ENCODE results near the gene CMTM3.

CMTM3 gene

DNA sequence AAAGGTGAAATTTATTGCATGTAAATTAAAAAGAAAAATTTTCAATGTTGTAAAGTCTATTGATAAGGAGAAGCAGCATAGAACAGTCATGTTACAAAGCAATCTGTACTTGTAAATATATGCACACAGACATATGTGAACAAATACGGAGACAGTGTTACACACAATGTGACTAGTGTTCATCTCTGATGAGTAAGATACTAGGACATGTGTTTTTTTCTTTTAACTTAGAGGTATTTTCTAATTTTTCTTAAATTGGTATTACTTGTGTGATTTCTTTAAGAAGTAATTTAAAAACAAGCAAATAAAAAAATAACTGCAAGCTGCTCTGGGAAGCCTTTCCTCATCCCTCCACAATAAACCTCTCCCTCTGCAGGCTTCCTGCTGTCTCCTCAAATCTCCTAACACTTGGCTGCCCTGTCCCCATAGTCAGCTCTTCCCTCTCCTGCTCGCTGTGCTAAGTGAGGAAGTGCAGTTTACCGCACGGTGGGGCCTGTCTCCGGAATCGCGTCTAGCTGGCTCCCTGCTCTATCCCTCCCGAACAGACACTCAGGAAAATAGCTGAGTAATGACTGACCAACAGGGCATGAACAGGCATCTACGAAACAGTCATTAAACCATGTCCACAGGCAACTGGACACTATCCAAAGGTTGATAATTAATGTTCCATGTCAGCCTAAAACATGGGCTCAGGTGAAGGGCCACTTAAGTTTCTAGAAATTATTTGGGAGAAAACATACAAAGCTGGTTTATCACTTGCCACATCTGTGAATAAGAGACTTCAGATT, 56.1 kb downstream of the CMTM3 start:
- peak in 48 of 56 donors; percentile 3 to 69 (median 35) for DNase-seq

DNA sequence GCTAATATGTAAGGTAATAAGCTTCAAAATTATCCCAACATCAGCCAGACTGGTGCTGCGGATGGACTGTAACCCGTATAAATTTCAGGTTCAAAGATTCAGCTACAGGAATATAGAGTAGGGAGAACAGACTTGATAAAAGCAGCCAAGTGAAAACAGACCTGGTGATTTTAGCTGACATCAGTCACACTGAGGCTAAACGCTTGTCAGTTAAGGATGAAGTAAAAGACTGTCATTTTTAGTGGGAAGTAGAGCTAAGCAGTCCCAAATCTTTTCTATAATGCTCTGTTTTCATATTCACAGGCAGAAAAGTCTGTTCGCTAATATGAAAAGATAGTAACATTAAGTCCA, 56.7 kb downstream of the CMTM3 start:
- no peak for DNase-seq

DNA sequence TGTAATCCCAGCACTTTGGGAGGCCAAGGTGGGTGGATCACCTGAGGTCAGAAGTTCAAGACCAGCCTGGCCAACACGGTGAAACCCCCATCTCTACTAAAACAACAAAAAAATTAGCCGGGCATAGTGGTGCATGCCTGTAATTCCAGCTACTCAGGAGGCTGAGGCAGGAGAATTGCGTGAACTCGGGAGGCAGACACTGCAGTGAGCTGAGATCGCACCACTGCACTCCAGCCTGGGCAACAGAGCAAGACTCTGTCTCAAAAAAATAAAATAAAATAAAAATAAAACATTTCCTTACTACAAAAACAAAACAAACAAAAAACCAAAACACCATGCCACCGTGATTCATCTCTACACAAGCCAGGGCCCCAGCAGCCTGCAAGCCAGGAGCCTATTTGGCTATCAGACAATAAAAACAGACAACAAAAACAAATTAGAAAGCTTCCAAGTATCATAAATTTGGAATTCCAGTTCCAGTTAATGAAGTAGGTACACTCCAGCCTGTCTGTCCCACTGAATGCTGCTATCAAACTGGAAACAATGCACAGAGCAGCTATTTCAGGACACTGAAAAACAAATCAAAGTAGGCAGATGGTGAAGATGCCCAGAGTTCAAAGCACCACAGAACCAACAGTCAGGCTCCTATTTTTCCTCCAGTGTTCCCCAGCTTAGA, 57.3 kb downstream of the CMTM3 start:
- DNase-seq, result peak in 2 of 56 donors; percentile 6 to 7

DNA sequence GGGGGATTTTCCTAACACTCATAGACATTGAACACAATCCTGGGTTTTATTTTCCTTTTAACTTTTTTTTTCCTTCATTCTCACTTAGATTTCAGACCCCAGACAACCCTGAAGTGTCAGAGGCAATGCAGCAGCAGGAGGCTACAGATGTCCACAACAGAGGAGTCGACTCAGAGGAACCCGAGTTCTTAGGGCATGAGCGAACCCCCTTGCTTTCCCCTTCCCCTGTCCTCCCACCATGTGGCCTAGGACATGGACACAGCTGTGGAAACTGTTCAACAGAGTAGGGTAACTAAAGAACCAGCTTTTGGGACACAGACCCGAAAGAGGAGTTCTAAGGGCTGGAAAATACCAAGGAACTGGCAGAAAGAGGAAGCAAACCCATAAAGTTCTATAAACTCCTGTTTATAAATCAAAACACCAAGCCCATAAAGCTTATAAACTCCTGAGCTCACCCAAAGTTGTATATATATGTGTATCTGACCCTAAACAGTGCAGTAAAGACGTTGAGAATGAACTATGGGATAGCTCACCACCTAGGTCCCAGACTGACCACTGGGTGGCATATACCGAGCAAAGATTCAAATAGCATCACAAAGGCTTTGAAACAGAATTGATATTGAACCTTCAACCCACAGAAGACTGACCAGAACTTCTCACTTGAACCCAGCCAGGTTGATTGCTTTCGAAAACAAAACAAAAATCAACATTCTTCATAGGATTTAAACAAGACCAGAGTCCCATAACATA, 58.1 kb downstream of the CMTM3 start:
- DNase-seq, result peak in 17 of 56 donors; percentile 3 to 64 (median 15)

All from amygdala (tissue), 56 donors.